B cell (primary cell): ENCODE data around the gene TMEM97.

Source experiments
- EZH2 ChIP-seq: IDR thresholded peaks from 2 replicates; pipeline ENCODE4 v1.6.1; 2012; ENCODE audit warnings: borderline replicate concordance, low read depth, mild to moderate bottlenecking, moderate library complexity, low read length; ENCODE audit not compliant: insufficient read depth, poor library complexity, severe bottlenecking
- TF ChIP-seq, protein P1 (sequence below): fragments of 200-600 bp; IDR thresholded peaks from one replicate; pipeline ENCODE4 v1.8.0; 2022; ENCODE audit warnings: antibody characterized with exemption, mild to moderate bottlenecking

DNA sequence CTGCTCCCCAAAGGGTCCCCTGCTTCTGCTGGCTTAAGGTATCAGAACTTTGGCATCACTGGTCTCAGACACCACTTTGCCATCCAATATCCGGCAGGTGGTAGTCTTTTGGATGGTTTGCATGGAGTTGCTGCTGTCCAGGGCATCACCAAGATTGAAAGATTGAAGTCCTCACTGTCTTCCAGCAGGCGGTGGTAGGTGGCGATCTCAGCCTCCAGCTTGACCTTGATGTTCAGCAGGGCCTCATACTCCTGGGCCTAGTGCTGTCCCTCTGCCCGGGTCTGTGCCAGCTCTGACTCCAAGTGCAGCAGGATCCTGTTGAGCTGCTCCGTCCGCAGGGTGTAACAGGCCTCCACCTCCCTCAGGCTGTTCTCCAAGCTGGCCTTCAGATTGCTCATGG is 43.0 kb upstream of the TMEM97 start:
- TF ChIP-seq, protein P1, sequence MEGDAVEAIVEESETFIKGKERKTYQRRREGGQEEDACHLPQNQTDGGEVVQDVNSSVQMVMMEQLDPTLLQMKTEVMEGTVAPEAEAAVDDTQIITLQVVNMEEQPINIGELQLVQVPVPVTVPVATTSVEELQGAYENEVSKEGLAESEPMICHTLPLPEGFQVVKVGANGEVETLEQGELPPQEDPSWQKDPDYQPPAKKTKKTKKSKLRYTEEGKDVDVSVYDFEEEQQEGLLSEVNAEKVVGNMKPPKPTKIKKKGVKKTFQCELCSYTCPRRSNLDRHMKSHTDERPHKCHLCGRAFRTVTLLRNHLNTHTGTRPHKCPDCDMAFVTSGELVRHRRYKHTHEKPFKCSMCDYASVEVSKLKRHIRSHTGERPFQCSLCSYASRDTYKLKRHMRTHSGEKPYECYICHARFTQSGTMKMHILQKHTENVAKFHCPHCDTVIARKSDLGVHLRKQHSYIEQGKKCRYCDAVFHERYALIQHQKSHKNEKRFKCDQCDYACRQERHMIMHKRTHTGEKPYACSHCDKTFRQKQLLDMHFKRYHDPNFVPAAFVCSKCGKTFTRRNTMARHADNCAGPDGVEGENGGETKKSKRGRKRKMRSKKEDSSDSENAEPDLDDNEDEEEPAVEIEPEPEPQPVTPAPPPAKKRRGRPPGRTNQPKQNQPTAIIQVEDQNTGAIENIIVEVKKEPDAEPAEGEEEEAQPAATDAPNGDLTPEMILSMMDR = no peak
- TF ChIP-seq EZH2 = no peak
